Subcutaneous preadipocyte (primary cell): Measurements from ENCODE around the gene PROSER1. TPM values are rescaled to one million over a fixed set of nuclear protein-coding genes. Genes with fewer than 3 reads are reported as not detected.

Source experiments
- total RNA-seq: library from RNA; depleted of rRNA; stranded (reverse); fragments of >200 nt; gene quantifications from 2 replicates; pipeline ENCODE4 v1.2.3, GENCODE V29; 2012

PROSER1 gene
- 7.7 and 10.6 TPM in 2 replicates for total RNA-seq

GRCh38 chr13:39037880-39038568, at the start of gene PROSER1, which contains the start of gene NHLRC3:
Gene PROSER1, minus strand, starts transcription at chr13:39038089. Its CDS starts 847 bp downstream, at chr13:39037242.
Gene NHLRC3, plus strand, starts transcription at chr13:39038456. Its CDS starts 184 bp downstream, at chr13:39038640.

GRCh38 chr13:38990693-38991092, 47.2 kb downstream of the PROSER1 start, which contains the start of gene STOML3:
Gene STOML3, minus strand, starts transcription at chr13:38990831. Its CDS starts 110 bp downstream, at chr13:38990721.

Other genes starting within 250 kb of the PROSER1 start
- gene STOML3, start 47.3 kb downstream of the PROSER1 start, total RNA-seq, result not detected in 2 replicates
- gene NHLRC3, start 367 bp upstream of the PROSER1 start, total RNA-seq, result 10.9 and 11.4 TPM in 2 replicates